Naive thymus-derived CD8-positive, alpha-beta T cell (primary cell): ENCODE results near the gene DEFB124. TPM values are rescaled to one million over a fixed set of nuclear protein-coding genes. Genes with fewer than 3 reads are reported as not detected.
"Not testable (repeated sequence)": the region's sequence is repeated elsewhere in the genome, so short reads cannot be mapped to it uniquely, and the experiment has no call there.

Experiments used
- ATAC-seq, 2 donors: fragments of 150-1000 bp; cut with Tn5 transposase in 1 of 2; sonication (Bioruptor Pico), chemical (Tn5 transposase) in 1 of 2; 1 replicate in 1 of 2; 2 replicates in 1 of 2; pipeline ENCODE4 v1.10.0; 2021; ENCODE audit warnings: mild to moderate bottlenecking in 2 of 2, moderate library complexity in 2 of 2
- POLR2A ChIA-PET: fragments of 350-600 bp; sonication (Branson Sonifier 250); formaldehyde crosslinking; loops from one replicate; lab custom pipeline; 2021; ENCODE audit warnings: antibody characterized with exemption; lab: Charles Lee
- DNase-seq, 10 donors: peaks; one replicate each; pipeline versions ENCODE4 v3.0.0 to v3.0.0-alpha.2; 2020 to 2022
- H3K27ac Mint-ChIP-seq, 10 donors: one replicate each; pipeline ENCODE4 v1.8.0; 2020 to 2022; ENCODE audit warnings: mild to moderate bottlenecking in 10 of 10, mixed read lengths in 10 of 10, moderate library complexity in 4 of 10, inconsistent platforms in 1 of 10
- H3K27me3 Mint-ChIP-seq, 5 donors: one replicate each; pipeline ENCODE4 v1.8.0; 2021 to 2022; ENCODE audit warnings: mixed read lengths in 5 of 5
- H3K36me3 Mint-ChIP-seq, 3 donors: one replicate each; pipeline ENCODE4 v1.8.0; 2020 to 2022; ENCODE audit warnings: mixed read lengths in 3 of 3, mild to moderate bottlenecking in 2 of 3, inconsistent platforms in 1 of 3
- H3K4me1 Mint-ChIP-seq, 4 donors: one replicate each; pipeline ENCODE4 v1.8.0; 2021 to 2022; ENCODE audit warnings: mixed read lengths in 4 of 4
- H3K4me3 Mint-ChIP-seq, 10 donors: one replicate each; pipeline ENCODE4 v1.8.0; 2020 to 2022; ENCODE audit warnings: mild to moderate bottlenecking in 10 of 10, mixed read lengths in 10 of 10, moderate library complexity in 6 of 10, inconsistent platforms in 1 of 10
- H3K9me3 Mint-ChIP-seq, 9 donors: one replicate each; pipeline ENCODE4 v1.8.0; 2020 to 2022; ENCODE audit warnings: mixed read lengths in 9 of 9, mild to moderate bottlenecking in 3 of 9, inconsistent platforms in 1 of 9, moderate library complexity in 1 of 9
- polyA plus RNA-seq, 3 donors: library from polyadenylated mRNA; unstranded; fragments of 300-500 nt; fragmentation: Illumina TruSeq; gene quantifications; one replicate each; pipeline ENCODE4 v1.2.3, GENCODE V29; 2021
- total RNA-seq, 8 experiments: library from RNA in 2 of 8; stranded (reverse) in 2 of 8; gene quantifications; one replicate each; pipeline ENCODE4 v1.2.3 and lab custom pipeline; 2021 to 2026

DEFB124 gene
- total and polyA plus RNA-seq, 5 experiments from 2014 or later: not detected

DNA sequence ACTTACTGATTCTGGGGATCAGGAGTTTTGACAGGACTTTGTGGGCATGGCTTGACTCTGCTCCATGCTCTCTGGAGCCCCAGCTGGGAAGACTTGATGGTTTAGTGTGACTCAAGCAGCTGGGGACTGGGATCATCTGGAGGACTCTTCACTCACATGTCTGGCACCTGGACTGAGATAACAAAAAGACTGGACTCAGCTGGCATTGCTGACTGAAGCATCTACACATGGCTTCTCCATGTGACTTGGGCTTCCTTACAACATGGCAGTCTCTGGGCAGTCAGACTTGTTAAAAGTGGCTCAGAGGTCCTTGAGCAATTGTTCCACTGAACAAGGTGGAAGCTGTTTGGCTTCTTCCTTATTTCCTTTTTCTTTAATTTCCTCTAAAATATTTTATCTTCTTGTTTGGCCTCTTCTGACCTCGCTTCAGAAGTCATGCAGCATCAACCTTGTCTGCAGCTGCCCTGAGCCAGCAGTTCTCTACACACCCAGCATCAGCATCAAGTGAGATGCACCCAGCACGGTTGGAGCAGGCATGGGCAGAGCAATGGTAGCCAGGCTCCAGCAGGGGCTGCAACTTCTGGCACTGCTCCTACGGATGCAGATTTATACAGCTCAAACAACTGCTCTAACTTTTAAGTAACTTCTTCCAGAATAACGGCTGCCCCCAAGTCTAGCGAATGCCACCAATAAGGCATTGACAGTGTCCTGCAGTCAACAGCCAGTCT, 33.8 kb upstream of the DEFB124 start:
- Mint-ChIP-seq H3K27me3 (peaks cover 0 to 33% (median 15%) of the 10 kb centered on the region in 5 donors), H3K4me1 (peaks cover 1 to 4% (median 2%) of the 10 kb centered on the region in 4 donors), H3K4me3 (no peak overlapping the region), H3K9me3 (peaks cover 0 to 2% (median 0%) of the 10 kb centered on the region in 9 donors), H3K27ac (peak overlapping the region in 2 of 10 donors; percentile 33 to 73), H3K36me3 (peaks cover 0 to 6% (median 2%) of the 10 kb centered on the region in 3 donors)
- DNase-seq: no peak
- no peak for ATAC-seq
- POLR2A ChIA-PET: no interaction called here

DNA sequence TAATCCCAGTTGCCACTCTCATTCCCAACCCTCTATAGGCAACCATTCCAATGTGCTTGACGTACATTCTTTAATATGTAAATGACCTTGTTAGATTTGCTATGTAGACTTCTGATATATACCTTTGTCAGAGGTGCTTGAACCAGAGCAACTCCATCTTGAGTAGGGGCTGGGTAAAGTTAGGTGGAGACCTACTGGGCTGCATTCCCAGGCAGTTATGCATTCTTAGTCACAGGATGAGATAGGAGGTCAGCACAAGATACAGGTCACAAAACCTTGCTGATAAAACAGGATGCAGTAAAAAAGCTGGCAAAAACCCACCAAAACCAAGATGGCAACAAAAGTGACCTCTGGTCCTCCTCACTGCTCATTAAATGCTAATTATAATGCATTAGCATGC, 31.0 kb upstream of the DEFB124 start:
- Mint-ChIP-seq H3K27ac (no peak overlapping the region), H3K4me3 (no peak overlapping the region), H3K27me3 (peaks cover 0 to 39% (median 16%) of the 10 kb centered on the region in 5 donors), H3K4me1 (peaks cover 5 to 16% (median 7%) of the 10 kb centered on the region in 4 donors), H3K36me3 (peaks cover 0 to 6% (median 2%) of the 10 kb centered on the region in 3 donors), H3K9me3 (peaks cover 0 to 2% (median 0%) of the 10 kb centered on the region in 9 donors)
- POLR2A ChIA-PET: no interaction called here
- DNase-seq (no peak), ATAC-seq (no peak)

DNA sequence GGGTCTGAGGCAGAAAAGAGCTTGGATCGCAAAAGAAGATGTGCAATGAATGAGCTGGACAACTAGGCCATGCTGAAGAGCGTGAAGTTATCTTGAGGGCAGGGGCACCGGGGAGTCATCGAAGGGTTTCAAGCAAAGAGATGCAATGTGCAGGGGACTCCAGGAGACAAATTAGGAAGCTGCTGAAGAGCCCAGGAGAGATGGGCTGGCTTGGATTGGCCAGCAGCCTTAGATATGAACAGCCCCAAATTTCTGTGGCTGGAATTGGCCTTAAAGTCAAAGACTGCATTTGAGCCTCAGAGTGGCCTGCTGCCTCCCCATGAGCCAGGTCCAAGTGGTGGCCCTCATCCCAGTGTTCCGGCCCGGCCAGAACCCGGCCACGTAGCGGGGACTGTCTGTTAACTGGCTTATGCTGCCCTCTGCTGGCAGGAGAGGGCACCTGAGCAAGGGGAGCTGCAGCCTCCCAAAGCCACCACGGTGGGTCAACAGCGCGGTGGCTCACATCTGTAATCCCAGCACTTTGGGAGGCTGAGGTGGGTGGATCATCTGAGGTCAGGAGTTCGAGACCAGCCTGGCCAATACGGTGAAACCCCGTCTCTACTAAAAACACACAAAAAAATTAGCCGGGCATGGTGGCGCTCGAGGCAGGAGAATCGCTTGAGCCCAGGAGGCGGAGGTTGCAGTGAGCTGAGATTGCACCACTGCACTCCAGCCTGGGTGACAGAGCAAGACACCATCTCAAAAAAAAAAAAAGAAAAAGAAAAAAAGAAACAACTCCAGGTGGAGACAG, 28.2 kb upstream of the DEFB124 start:
- Mint-ChIP-seq H3K27me3 (peaks cover 0 to 27% (median 11%) of the 10 kb centered on the region in 5 donors), H3K4me1 (peaks cover 5 to 16% (median 7%) of the 10 kb centered on the region in 4 donors), H3K27ac (peak overlapping the region in 3 of 10 donors; percentile 11 to 21 (median 16)), H3K4me3 (peak overlapping the region in 1 of 10 donors; percentile 32)
- POLR2A ChIA-PET: interaction anchor here (1.2 kb wide), 1 partner anchor 39 kb away, joined by 5 read pairs; no protein-coding TSS in a partner anchor
- ATAC-seq: peak; percentile 98 to 100
- H3K36me3 Mint-ChIP-seq, H3K9me3 Mint-ChIP-seq: not testable (repeated sequence)
- peak; percentile 51 to 86 (median 68) for DNase-seq

DNA sequence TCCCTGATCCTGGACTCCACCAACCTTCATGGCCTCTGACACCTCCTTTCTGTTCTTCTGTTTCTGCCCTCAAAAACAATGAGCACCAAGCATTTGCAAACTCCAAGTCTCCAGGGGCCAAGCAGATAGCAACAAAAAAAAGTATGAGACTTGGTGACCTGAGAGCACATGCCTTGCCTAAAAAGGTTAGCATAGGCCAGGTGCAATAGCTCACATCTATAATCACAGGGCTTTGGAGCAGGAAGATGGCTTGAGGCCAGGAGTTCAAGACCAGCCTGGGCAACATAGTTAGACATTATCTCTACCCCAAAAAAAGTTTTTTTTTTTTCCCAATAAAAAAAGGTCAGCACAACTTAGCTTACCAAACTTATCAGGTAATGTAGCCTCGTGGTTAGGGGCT, 25.6 kb upstream of the DEFB124 start:
- ATAC-seq (no peak), DNase-seq (no peak)
- POLR2A ChIA-PET: no interaction called here
- Mint-ChIP-seq H3K36me3 (peaks cover 0 to 2% (median 0%) of the 10 kb centered on the region in 3 donors), H3K4me1 (peaks cover 5 to 16% (median 7%) of the 10 kb centered on the region in 4 donors), H3K9me3 (no peaks in the 10 kb centered on the region), H3K27me3 (peaks cover 5 to 37% (median 16%) of the 10 kb centered on the region in 5 donors), H3K27ac (no peak overlapping the region), H3K4me3 (no peak overlapping the region)

DNA sequence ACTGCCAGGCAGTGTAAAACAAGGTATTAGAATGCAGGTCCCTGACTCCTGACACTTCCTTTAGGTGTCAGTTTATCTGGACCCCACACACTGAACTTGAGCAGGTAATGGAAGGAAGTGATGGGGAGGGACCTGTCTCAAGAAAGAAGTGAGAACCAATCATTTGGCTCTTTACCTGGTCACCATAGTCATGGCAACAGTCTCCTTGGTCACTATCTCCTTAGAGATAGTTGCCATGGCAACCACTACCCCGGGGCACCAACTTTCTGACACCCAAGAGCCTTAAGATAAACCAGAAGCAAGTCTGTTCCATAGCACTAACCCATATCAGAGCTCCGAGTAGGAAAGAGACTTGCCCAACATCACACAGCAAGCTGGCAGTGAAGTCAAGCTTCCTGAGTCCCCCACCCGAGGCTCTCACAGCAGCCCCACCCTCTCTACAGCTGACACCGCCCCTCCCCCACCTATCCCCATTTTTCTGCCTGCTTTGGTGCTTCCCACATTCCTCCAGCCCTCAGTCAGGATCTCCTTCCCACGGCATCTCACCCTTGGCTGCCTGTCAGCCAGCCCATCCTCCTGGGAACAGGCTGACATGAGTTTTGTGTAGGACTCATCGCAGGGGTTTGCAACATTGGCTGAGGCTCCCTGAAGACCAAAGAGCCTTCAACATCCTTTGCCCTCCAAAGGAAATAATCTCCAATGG, 23.1 kb upstream of the DEFB124 start:
- Mint-ChIP-seq H3K4me1 (peaks cover 0 to 6% (median 2%) of the 10 kb centered on the region in 4 donors), H3K9me3 (no peaks in the 10 kb centered on the region), H3K27ac (no peak overlapping the region), H3K27me3 (peaks cover 13 to 33% (median 15%) of the 10 kb centered on the region in 5 donors), H3K36me3 (peaks cover 0 to 2% (median 0%) of the 10 kb centered on the region in 3 donors), H3K4me3 (no peak overlapping the region)
- DNase-seq (no peak), ATAC-seq (no peak)
- POLR2A ChIA-PET: no interaction called here

DNA sequence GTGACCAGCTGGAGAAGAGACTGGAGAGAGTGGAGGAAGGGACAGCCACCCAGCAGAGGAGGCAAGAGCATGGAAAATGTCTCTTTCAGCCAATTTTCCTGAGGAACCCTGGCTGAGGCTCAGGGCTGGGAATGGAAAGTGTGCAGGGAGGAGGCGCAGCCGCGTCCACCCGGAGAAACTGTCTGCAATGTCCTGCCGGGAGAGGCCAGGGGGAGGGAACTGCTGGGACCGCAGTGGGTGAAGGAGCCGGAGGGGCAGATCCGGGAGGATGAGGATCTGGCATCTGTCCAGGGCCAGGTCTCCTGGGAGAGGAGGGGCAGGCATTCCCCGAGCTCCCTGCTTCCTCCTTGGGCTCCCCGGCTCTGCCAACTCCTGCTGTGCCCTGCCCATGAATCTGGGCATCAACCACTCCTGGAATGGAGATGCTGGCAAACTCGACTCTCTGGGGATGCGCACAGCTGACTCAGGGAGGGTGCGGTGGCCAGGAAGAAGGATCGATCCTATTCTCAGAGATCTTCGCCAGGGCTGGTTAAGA, 21.9 kb upstream of the DEFB124 start:
- DNase-seq (no peak), ATAC-seq (no peak)
- Mint-ChIP-seq H3K4me1 (no peaks in the 10 kb centered on the region), H3K27me3 (peaks cover 14 to 33% (median 15%) of the 10 kb centered on the region in 5 donors), H3K36me3 (peaks cover 0 to 2% (median 0%) of the 10 kb centered on the region in 3 donors), H3K4me3 (no peak overlapping the region), H3K27ac (no peak overlapping the region), H3K9me3 (no peaks in the 10 kb centered on the region)
- POLR2A ChIA-PET: no interaction called here

DNA sequence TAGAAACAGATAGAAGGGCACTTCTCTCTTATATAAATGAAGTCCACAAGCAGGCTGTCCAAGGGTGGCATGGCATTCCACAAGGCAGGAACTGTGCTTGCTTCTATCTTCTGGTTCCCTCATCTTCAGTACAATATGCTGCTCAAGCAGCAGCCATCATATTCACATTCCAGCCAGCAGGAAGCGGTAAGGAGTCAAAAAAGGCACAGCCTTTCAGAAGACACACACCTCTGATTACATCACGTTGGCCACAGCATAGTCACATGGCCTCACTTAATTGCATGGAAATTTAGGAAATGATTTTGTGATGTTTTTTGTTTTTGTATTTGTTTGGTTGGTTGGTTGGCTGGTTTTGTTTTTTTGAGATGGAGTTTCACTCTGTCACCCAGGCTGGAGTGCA, 19.2 kb upstream of the DEFB124 start:
- POLR2A ChIA-PET: no interaction called here
- H3K9me3 Mint-ChIP-seq: no peaks in the 10 kb centered on the region
- no peak for ATAC-seq
- no peak overlapping the region for H3K4me3 Mint-ChIP-seq
- H3K36me3 Mint-ChIP-seq: peaks cover 0 to 2% (median 0%) of the 10 kb centered on the region in 3 donors
- H3K27me3 Mint-ChIP-seq: peaks cover 15 to 33% (median 16%) of the 10 kb centered on the region in 5 donors
- no peak for DNase-seq
- no peak overlapping the region for H3K27ac Mint-ChIP-seq
- H3K4me1 Mint-ChIP-seq: no peaks in the 10 kb centered on the region

DNA sequence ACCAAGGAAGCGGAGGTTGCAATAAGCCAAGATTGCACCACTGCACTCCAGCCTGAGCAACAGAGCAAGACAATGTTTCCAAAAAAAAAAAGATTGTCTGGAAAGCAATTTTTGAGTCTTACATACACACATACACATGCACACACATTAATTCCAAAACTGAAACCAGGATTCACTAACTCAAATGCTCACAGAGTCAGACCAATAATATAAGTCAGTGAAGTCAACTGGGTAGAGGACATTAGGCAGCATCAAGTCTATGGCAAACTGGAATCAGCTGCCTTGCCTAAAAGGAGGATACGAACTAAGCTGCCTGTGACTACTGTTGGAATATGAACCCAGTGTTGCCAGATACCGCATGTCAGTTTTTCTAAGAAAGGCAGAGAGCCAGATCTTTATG, 15.8 kb upstream of the DEFB124 start:
- Mint-ChIP-seq H3K27ac (no peak overlapping the region), H3K36me3 (no peaks in the 10 kb centered on the region), H3K4me1 (peaks cover 0 to 3% (median 0%) of the 10 kb centered on the region in 4 donors), H3K27me3 (peaks cover 12 to 35% (median 15%) of the 10 kb centered on the region in 5 donors), H3K9me3 (no peaks in the 10 kb centered on the region), H3K4me3 (no peak overlapping the region)
- DNase-seq (no peak), ATAC-seq (no peak)
- POLR2A ChIA-PET: no interaction called here

DNA sequence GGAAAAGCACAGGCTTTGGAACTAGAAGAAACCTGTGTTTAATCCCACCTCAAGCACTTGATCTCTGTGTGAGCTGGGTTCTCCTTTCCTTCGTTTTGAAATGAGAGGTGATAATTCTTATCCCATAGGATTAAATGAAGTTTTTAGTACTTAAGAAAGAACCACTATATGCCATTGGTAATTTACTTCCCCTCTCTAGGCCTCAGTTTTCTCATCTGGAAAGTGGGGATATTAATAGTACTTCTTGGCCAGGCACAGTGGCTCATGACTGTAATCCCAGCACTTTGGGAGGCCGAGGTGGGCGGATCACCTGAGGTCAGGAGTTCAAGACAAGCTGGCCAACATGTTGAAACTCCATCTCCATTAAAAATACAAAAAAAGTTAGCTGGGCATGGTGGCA, 14.2 kb upstream of the DEFB124 start:
- ATAC-seq: no peak
- Mint-ChIP-seq H3K4me1 (peaks cover 0 to 11% (median 2%) of the 10 kb centered on the region in 4 donors), H3K9me3 (no peaks in the 10 kb centered on the region), H3K36me3 (peaks cover 0 to 2% (median 0%) of the 10 kb centered on the region in 3 donors), H3K27ac (no peak overlapping the region), H3K27me3 (peaks cover 13 to 35% (median 21%) of the 10 kb centered on the region in 5 donors), H3K4me3 (no peak overlapping the region)
- no peak for DNase-seq
- POLR2A ChIA-PET: no interaction called here

DNA sequence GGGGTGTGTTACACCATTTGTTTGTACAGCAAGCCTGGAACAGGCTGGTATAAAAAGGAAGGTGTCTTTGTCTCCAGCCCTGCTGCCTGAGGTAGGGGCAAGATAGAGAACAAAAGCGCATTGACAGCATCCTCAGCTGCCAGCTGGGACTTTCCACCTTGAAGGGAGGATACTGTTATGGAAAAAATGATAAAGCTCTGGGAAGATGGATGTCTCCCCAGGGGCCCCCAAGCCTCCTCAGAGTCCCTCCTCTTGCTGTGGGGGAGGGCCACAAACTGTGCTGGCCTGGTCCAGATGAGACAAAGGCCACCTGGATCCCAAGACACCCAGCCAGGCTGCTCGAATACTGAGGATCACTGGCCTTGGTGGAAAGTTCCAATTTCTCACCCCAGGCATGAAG, 13.2 kb upstream of the DEFB124 start:
- Mint-ChIP-seq H3K4me3 (no peak overlapping the region), H3K4me1 (peaks cover 0 to 11% (median 2%) of the 10 kb centered on the region in 4 donors), H3K9me3 (no peaks in the 10 kb centered on the region), H3K36me3 (peaks cover 0 to 2% (median 0%) of the 10 kb centered on the region in 3 donors), H3K27ac (no peak overlapping the region), H3K27me3 (peaks cover 10 to 33% (median 18%) of the 10 kb centered on the region in 5 donors)
- no peak for DNase-seq
- ATAC-seq: no peak
- POLR2A ChIA-PET: no interaction called here

DNA sequence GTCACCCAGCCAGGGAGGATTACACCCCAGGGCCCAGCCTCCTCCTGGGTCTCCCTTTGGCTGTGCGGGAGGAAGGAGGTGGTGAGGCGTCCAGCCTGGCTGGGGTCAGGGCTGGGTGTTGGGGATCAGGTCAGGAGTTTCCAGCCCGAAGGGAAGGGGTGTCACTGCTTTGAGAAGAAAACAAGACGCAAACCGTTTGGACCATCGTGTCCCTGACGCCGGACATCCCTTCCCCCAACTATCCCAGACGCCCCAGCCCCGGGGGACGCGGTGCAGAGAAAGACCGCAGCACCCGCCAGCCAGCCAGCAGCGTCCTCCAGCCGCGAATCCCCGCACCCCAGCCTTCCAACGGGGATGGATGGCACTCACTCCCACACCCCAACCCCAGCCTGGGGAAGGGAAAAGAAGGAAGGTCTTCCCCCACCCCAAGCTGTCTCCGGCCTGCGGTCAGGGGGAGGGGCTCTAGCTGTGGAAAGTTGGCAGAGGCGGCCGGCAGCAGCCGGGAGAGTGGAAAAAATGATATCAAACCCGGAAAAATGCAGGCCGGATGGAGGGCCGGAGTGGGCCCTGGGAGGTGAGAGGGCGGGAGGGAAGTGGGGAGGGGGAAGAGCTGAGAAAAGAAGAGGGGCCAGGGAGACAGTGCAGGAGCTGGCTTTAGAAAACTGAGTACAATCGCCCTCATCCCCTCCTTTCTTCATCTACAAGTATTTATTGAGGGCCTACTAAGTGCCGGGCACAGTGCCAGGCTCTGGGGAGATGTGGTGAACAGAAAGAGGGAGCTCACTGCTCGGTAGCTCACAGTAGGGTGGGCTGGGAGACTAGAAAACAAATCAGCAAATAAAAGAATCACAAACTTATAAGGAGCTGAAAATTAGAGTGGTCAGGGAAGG, 10.8 kb upstream of the DEFB124 start:
- no peak for ATAC-seq
- peak overlapping the region in 1 of 10 donors; percentile 21 for H3K27ac Mint-ChIP-seq
- peaks cover 0 to 11% (median 4%) of the 10 kb centered on the region in 4 donors for H3K4me1 Mint-ChIP-seq
- POLR2A ChIA-PET: no interaction called here
- DNase-seq: no peak
- H3K9me3 Mint-ChIP-seq: no peaks in the 10 kb centered on the region
- no peak overlapping the region for H3K4me3 Mint-ChIP-seq
- peaks cover 0 to 2% (median 0%) of the 10 kb centered on the region in 3 donors for H3K36me3 Mint-ChIP-seq
- peaks cover 13 to 55% (median 35%) of the 10 kb centered on the region in 5 donors for H3K27me3 Mint-ChIP-seq
